GM18907 (cell line): ENCODE data around the gene ZMYND19.
A peak's percentile ranks its signal among the peaks of the same experiment; 100 is the strongest.
"Not testable (repeated sequence)": the region's sequence is repeated elsewhere in the genome, so short reads cannot be mapped to it uniquely, and the experiment has no call there.

Source experiments
- ATAC-seq: cut with Tn5 transposase; IDR thresholded peaks from one replicate; pipeline ENCODE4 v1.9.1; 2021; ENCODE audit warnings: mild to moderate bottlenecking, moderate library complexity; ENCODE audit not compliant: unreplicated experiment

The ZMYND19 gene

GRCh38 chr9:137589441-137590122 lies 730 bp downstream of the ZMYND19 start:
- ATAC-seq: peak; percentile 25

DNA sequence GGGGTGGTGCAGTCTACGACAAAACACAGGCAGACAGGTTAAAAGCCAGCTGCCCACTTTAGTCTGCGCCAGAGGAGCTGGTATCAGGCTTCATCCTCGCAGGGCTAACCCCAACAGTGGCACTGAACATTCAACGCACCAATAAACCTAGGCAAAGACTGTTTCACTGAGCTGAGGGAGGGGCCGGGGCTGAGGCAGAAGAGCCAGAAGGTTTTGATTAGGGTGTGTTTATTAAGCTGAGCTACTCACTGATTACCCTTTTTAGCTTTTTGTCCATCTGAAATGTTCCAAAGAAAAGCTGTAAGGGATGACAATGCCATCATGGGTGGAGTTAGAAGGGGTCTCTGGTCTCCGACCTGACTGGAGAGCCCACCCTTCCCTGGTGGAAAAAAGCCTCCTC lies 1.4 kb downstream of the ZMYND19 start:
- ATAC-seq: no peak

DNA sequence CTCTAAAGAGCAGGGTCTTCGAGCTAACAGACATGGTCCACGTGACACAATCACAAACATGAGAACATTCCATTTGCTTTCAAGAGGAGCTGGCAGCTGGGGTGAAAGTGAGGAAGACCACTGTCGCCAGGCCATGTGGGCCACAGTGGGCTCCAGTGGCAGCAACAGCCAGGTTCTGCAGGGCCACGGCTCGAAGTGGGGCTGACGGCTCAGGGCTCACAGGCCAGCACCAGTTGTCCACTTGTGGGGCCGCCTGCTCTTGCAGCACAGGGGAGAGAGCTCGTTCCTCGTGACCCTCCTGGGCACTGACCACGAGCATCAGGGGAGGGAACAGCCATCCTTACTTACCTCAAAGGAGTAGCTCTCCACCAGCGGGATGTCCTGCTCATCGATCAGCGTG lies 2.0 kb downstream of the ZMYND19 start:
- no peak for ATAC-seq

DNA sequence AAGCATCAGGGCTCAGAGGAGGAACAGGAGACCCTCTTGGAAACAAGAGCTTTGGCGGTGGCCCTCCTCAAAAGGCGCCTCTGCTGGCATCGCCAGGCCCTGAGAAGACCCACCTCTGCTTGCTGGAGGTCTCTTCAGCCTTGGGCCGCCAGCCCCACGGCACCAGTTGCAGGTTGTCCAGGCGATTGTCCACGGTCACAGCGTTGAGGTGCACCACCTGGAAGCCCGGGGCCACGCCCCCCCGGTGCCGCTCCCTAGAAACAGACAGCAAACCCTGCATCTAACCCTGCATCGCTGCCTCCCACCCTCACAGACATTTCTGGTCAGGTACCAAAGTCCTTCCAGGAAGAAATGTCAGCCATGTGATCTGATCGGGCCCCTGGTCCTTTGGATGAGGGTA lies 3.5 kb downstream of the ZMYND19 start:
- no peak for ATAC-seq

DNA sequence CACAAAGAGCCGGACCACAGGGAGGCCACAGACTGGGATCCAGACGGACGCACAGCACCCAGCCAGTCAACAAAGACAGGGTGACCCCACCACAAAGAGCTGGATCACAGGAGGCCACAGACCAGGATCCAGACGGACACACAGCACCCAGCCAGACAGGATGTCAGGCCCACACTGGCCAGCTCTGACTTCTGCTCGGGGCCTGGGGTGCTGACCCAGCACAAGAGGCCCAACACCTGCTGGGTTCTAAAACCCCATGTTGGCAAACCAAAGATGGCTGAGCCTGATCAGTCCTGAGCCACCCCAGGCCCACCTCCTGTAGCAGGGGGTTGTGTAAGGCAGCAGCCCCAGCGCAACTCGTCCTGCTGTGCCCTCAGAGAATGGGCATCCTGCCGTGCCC lies 6.4 kb downstream of the ZMYND19 start:
- no peak for ATAC-seq

DNA sequence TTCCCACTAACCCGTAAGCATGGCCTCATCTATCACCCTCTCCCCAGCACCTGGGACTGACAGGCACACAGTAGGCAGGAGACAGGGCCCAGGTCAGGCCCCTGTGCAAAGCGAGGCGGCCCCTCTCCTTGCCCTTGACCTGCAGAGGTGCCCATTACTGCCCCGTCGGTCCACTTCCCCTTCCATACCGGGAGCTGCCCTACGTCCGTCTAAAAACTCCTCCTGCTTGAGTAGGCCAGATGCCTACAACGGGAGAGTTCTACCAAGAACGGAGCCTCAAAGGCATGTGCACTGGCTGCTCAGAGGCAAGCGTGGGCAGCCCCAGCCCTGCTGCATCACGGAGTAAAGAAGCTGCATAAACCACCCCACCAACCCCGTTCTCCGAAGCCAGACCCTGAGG lies 7.0 kb downstream of the ZMYND19 start:
- ATAC-seq: no peak

- ATAC-seq: no peak
These were observed 7.9 kb downstream of the ZMYND19 start for GRCh38 chr9:137582286-137582860.

DNA sequence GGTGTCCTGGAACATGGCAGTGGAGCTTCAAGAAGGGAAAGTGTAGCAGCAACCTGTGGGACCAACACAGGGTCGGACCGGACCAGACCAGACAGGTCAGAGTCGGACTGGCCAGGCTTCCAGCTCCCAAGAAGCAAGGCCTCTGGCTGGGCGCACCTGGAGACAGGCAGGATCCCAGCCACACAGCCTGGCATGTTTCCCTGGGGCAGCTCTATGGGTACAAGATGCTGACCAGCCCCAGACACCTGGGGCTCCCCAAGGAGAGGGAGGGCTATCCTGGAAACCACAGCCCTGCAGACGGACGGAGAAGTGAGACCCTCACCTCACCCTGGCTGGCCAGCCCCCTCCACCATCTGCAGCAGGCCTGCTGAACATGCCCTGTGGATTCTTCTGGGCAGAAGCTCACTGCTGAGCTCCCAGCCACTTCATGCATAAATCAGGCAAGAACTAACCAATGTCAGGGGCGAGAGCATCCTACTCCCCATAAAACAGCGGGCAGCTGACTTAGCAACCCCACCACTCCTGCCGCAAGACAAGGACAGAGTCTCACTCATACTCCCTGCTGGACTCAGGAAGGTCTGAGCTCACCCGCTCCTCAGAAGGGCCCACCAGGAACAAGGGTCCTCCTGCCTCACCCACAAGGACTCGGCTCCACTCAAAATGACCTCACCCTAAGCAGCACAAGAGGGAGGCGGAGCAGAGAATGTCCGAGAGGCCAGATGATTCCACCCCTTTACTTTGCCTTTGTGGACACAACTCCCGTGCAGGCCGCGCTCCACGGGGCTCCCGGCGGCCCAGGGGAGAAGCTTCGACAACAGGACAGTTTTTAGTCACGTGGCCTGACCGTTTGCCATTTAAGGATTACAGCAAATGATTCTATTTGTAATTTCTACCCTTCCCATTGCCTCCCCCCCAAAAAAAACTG lies 8.7 kb downstream of the ZMYND19 start:
- no peak for ATAC-seq

- ATAC-seq: no peak
These were observed 9.4 kb downstream of the ZMYND19 start for GRCh38 chr9:137580954-137581322.

DNA sequence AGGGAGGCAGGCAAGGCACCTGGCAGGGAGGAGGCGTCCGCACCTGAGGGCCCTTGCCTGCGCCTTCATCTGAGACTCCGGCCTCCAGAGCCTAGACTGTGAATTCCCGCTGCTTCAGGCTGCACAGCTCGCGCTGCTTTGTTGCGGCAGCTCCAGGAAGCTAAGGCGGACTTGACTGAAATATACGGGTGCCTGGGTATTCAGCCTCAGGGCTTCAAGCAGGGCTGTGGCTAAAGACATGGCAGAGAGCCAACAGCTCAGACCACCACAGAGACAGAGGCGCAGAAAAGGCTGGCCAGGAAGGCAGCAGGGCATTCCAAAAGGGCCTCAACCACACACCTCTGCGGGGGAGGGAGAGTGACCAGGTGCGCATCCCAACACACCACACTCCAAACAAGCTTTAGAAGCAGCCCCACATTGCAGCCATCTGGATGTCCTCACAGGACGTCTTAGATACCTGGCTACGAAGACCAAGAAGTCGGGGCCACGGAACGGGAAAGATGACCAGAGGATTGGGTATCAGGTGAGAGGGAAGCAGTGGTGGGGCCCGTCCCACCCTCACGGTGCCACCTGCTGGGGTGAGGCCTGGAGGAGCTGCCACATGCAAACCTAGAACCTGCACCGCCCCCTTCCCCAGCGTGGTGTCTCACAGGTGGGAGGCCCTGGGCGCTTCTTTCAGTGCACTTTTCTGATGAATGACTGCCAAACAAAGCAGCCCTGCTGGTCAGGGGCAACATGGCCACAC lies 9.9 kb downstream of the ZMYND19 start:
- ATAC-seq: no peak

- ATAC-seq: no peak
These were observed 11.1 kb downstream of the ZMYND19 start for GRCh38 chr9:137579259-137579604.

- ATAC-seq: peak; percentile 80
These were observed 11.6 kb downstream of the ZMYND19 start, which contains the start of gene DPH7 for GRCh38 chr9:137578518-137579258. TSS of gene DPH7 (minus strand) at chr9:137578925. CDS start at chr9:137578777, 148 bp downstream.

DNA sequence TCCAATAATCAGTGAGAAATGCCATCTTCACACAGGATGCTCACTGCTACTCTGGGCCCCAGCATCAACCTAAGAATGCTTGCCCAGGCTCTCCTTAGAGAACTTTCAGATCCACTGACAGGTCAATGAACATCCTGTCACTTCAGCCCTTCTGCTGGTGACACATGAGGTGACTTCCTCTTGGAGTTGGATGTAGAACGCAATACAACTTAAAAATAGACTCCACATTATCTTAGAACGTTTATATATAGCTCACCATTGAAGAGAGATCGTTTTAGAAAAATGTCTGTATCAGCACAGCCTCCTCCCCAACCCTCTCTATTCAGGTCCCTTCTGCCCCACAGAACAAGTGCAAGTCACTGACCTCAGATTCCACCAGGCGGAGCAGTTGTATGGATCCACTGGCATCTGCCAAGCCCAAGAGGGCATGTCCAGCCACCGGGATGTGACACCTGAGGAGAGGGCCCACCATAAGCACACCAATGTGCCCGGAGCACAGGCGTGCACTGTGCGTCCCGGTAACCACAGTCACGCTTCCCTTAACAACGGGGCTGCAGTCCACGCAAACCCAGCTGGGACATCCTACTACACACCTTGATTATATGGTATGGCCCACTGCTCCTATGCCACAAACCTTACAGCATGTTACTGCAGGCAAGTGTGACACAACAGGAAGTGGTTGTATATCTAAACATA lies 14.4 kb downstream of the ZMYND19 start:
- no peak for ATAC-seq

- ATAC-seq: no peak
These were observed 15.0 kb downstream of the ZMYND19 start for GRCh38 chr9:137575364-137575715.

- ATAC-seq: no peak
These were observed 16.1 kb downstream of the ZMYND19 start for GRCh38 chr9:137574192-137574591.

DNA sequence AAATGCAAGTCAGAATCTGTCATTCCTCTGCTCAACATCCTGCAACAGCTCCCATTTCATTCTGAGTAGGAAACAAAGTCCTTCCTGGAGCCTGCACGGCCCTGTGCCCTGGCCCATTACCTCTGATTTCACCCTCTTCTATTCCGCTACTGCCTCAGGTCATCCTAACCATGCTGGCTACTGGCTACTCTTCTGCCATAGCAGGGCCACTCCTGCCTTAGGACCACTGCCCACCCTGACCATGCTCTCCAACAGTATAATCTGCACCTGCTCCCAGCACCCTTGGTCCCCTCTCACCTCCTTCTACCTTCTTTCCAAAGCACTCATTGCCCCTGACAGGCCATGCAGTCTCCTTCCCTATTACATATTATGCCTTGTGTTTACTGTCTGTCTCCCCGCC lies 19.7 kb downstream of the ZMYND19 start:
- ATAC-seq: no peak

DNA sequence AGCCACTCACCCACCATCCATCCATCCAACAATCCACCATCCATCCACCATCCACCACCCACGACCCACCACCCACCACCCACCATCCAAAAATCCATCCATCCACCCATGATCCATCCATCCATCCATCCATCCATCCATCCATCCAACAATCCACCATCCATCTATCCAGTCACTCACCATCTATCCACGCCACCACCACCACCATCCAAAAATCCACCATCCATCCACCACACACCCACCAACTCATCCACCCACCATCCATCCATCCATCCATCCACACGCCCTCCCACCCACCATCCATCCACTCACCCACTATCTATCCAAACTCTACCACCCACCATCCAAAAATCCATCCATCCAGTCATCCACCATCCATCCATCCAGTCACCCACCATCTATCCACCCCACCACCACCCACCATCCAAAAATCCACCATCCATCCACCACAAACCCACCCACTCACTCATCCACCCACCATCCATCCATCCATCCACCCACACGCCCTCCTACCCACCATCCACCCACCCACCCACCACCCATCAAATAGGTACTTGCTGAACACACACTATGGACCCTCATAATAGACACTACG lies 20.6 kb downstream of the ZMYND19 start:
- ATAC-seq: no peak

DNA sequence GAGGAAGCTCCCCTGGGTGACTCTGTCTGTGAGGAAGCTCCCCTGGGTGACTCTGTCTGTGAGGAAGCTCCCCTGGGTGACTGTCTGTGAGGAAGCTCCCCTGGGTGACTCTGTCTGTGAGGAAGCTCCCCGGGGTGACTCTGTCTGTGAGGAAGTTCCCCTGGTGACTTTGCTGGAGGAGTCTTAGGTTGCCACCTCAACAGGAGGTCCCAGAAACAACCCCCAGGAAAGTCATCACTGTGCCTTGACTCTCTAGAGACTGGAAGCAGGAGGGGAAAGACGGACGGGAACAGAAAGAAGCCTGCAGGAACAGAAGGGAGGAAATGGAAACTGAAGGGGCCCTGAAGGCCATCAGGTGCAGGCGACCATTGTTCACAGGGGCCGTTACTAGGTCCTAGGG lies 21.9 kb downstream of the ZMYND19 start:
- ATAC-seq: not testable (repeated sequence)

GRCh38 chr9:137564817-137565411 lies 25.4 kb downstream of the ZMYND19 start:
- ATAC-seq: no peak
